Transverse colon (tissue), 4 donors: ENCODE data around the gene SLC35G1. TPM values are rescaled to one million over a fixed set of nuclear protein-coding genes. Genes with fewer than 3 reads are reported as not detected.
A peak's percentile ranks its signal among the peaks of the same experiment; 100 is the strongest.

Source experiments
- DNase-seq: peaks from one replicate; pipeline ENCODE4 v3.0.0-alpha.2; 2019
- H3K27ac ChIP-seq, 4 donors: fragments of 200-600 bp; sonication (generic); 2 replicates each; pipeline ENCODE4 v1.5.1; 2016 to 2018; ENCODE audit warnings: inconsistent platforms in 4 of 4
- H3K27me3 ChIP-seq: fragments of 200-600 bp; sonication (generic); 2 replicates; pipeline ENCODE4 v1.5.1; 2017; ENCODE audit warnings: inconsistent platforms
- H3K36me3 ChIP-seq, 4 donors: fragments of 200-600 bp; sonication (generic); 2 replicates each; pipeline ENCODE4 v1.5.1; 2017 to 2019; ENCODE audit warnings: inconsistent platforms in 4 of 4
- H3K4me1 ChIP-seq, 4 donors: fragments of 200-600 bp; sonication (generic); 2 replicates each; pipeline ENCODE4 v1.5.1; 2017 to 2020; ENCODE audit warnings: inconsistent platforms in 4 of 4
- H3K4me3 ChIP-seq, 4 donors: fragments of 200-600 bp; sonication (generic); 1 replicate in 1 of 4; 2 replicates in 3 of 4; pipeline versions ENCODE4 v1.5.1 to v1.6.1; 2017 to 2019; ENCODE audit warnings: inconsistent platforms in 4 of 4
- H3K9me3 ChIP-seq, 2 donors: fragments of 200-600 bp; sonication (generic); 2 replicates each; pipeline ENCODE4 v1.5.1; 2017 to 2019; ENCODE audit warnings: inconsistent platforms in 2 of 2
- CTCF ChIP-seq, 5 experiments: fragments of 200-600 bp in 3 of 5; fragments of 450-650 bp in 2 of 5; sonication (generic) in 3 of 5; IDR thresholded peaks; 1 replicate in 2 of 5; 2 replicates in 3 of 5; pipeline ENCODE4 v1.5.1; 2016 to 2017; ENCODE audit warnings: antibody characterized with exemption in 5 of 5, inconsistent platforms in 3 of 5, mild to moderate bottlenecking in 2 of 5, moderate library complexity in 1 of 5
- EP300 ChIP-seq: sonication (generic); formaldehyde crosslinking; IDR thresholded peaks from one replicate; pipeline ENCODE4 v1.6.1; 2017; ENCODE audit warnings: antibody characterized with exemption, low read depth
- POLR2A ChIP-seq: fragments of 450-650 bp; IDR thresholded peaks from one replicate; pipeline ENCODE4 v1.6.1; 2016; ENCODE audit warnings: antibody characterized with exemption, mild to moderate bottlenecking, moderate library complexity
- POLR2AphosphoS5 ChIP-seq, 3 donors: sonication (generic); formaldehyde crosslinking; IDR thresholded peaks; one replicate each; pipeline ENCODE4 v1.6.1; 2016; ENCODE audit warnings: antibody characterized with exemption in 3 of 3
- WGBS, 2 donors: methylation state at CpG; one replicate each; pipeline ENCODE4 v1.1.5; 2018; ENCODE audit warnings: low coverage in 1 of 2; 5-methylcytosine and 5-hydroxymethylcytosine counted together
- in situ Hi-C, 4 donors: fragments of 200-750 bp; cut with MboI; loops; one replicate each; pipeline versions ENCODE4 v1.15.0 to v1.15.1; 2017; ENCODE audit warnings: low sequenced_read_pairs in 3 of 4, low pct_ligation_motif_present in 1 of 4, low pct_unique_long_range_greater_than_20kb in 1 of 4
- intact Hi-C: fragments of 100-400 bp; cut with DNase I; formaldehyde crosslinking; loops from one replicate; pipeline ENCODE4 v1.15.1; 2023; ENCODE audit warnings: low total_unique reads
- total RNA-seq, 4 donors: library from RNA; depleted of rRNA; stranded (reverse); fragments of >200 nt; gene quantifications; one replicate each; pipeline ENCODE4 v1.1.0, GENCODE V29; 2016

SLC35G1 gene
- 10 to 100 TPM in 3 of 4 donors, 1 to 10 TPM in 1; 7.4 to 42.1 (median 28.9) TPM for total RNA-seq

GRCh38 chr10:93893646-93894515 lies at the start of gene SLC35G1:
SLC35G1 (plus strand) TSS chr10:93893978; CDS start chr10:93894034, 56 bp downstream.
- TF ChIP-seq POLR2A (peak; percentile 73), EP300 (no peak), CTCF (IDR thresholded peaks at IDR 0.05) (no peak), POLR2AphosphoS5 (IDR thresholded peaks at IDR 0.05) (peak; percentile 57 to 87 (median 74))
- DNase-seq = peak; percentile 78
- Histone ChIP-seq H3K27me3 (no peaks in the 10 kb centered on the region), H3K27ac (peak within 1 kb of the TSS; percentile 61 to 75 (median 72)), H3K9me3 (no peaks in the 10 kb centered on the region), H3K4me3 (peak within 1 kb of the TSS; percentile 76 to 92 (median 86)), H3K36me3 (no peaks in the 10 kb centered on the region), H3K4me1 (peaks cover 2 to 40% (median 14%) of the 10 kb centered on the region in 4 donors)
- intact Hi-C loops (no loop called here), in situ Hi-C loops (no loop called here)
- WGBS, 2 donors = 0% methylated on average over 50 of the region's 82 CpGs; no CpG with 5 or more reads in 1 of the 2 donors

- WGBS, 2 donors = 95% methylated on average over 24 of the region's 30 CpGs; no CpG with 5 or more reads in 1 of the 2 donors
- in situ Hi-C loops = no loop called here
- no peaks in the 10 kb centered on the region for H3K27me3 ChIP-seq
These were observed 48.7 kb upstream of the SLC35G1 start for GRCh38 chr10:93844979-93845626.

GRCh38 chr10:93849593-93849992 lies 44.2 kb upstream of the SLC35G1 start:
- 69 to 82% methylated on average over 3 to 4 of the region's 4 CpGs for WGBS, 2 donors

More at GRCh38 chr10:93844979-93845626, 48.7 kb upstream of the SLC35G1 start:
- intact Hi-C loops = no loop called here
- no peak for DNase-seq
- no peaks in the 10 kb centered on the region for H3K4me1 ChIP-seq
- H3K36me3 ChIP-seq = no peaks in the 10 kb centered on the region
- H3K4me3 ChIP-seq = no peak overlapping the region
- H3K9me3 ChIP-seq = no peaks in the 10 kb centered on the region
- H3K27ac ChIP-seq = no peak overlapping the region
- TF ChIP-seq EP300 = no peak
- no peak for TF ChIP-seq POLR2AphosphoS5 (IDR thresholded peaks at IDR 0.05)
- no peak for TF ChIP-seq POLR2A
- TF ChIP-seq CTCF (IDR thresholded peaks at IDR 0.05) = no peak

More at GRCh38 chr10:93849593-93849992, 44.2 kb upstream of the SLC35G1 start:
- in situ Hi-C loops (no loop called here), intact Hi-C loops (no loop called here)
- H3K4me3 ChIP-seq = no peak overlapping the region
- no peaks in the 10 kb centered on the region for H3K9me3 ChIP-seq
- no peak overlapping the region for H3K27ac ChIP-seq
- no peaks in the 10 kb centered on the region for H3K36me3 ChIP-seq
- H3K27me3 ChIP-seq = no peaks in the 10 kb centered on the region
- DNase-seq = no peak
- no peaks in the 10 kb centered on the region for H3K4me1 ChIP-seq
- TF ChIP-seq POLR2AphosphoS5 (IDR thresholded peaks at IDR 0.05) (no peak), CTCF (IDR thresholded peaks at IDR 0.05) (no peak), EP300 (no peak), POLR2A (no peak)
